PC-3 (cell line): ENCODE data around the gene GAL3ST1. TPM values are rescaled to one million over a fixed set of nuclear protein-coding genes. Genes with fewer than 3 reads are reported as not detected.

Experiments
- ATAC-seq: fragments of 200-7000 bp; cut with Tn5 transposase; 2 replicates; pipeline ENCODE4 v1.9.1; 2020; ENCODE audit warnings: mild to moderate bottlenecking, moderate library complexity
- BruUV-seq: library from RNA; stranded (reverse); fragments of 400-500 nt; replicated peaks from 2 replicates; lab custom pipeline; 2021; lab: Mats Ljungman, UMichigan
- CTCF ChIA-PET: fragments of 300-600 bp; sonication (Branson Sonifier 250); formaldehyde crosslinking; loops from one replicate; lab custom pipeline; 2022; ENCODE audit warnings: antibody characterized with exemption; lab: Charles Lee
- POLR2A ChIA-PET: fragments of 300-600 bp; sonication (Branson Sonifier 250); formaldehyde crosslinking; loops from one replicate; lab custom pipeline; 2022; ENCODE audit warnings: antibody characterized with exemption; ENCODE audit not compliant: unreplicated experiment; lab: Charles Lee
- DNase-seq: peaks from one replicate; pipeline ENCODE4 v3.0.0-alpha.2; 2015
- H2AFZ ChIP-seq: fragments of 300-600 bp; sonication (generic); 2 replicates; pipeline ENCODE4 v1.6.0; 2016; ENCODE audit warnings: antibody characterized with exemption, low read length
- H3F3A ChIP-seq: fragments of 300-600 bp; sonication (generic); one replicate; pipeline ENCODE4 v1.6.0; 2017; ENCODE audit warnings: antibody characterized with exemption, low read length, control low read depth, mild to moderate bottlenecking; ENCODE audit not compliant: unreplicated experiment
- H3K27ac ChIP-seq: fragments of 300-600 bp; sonication (generic); 2 replicates; pipeline ENCODE4 v1.5.1; 2016; ENCODE audit warnings: mild to moderate bottlenecking, low read length
- H3K27me3 ChIP-seq: fragments of 300-600 bp; sonication (generic); 2 replicates; pipeline ENCODE4 v1.6.1; 2016; ENCODE audit warnings: low read length, mixed read lengths
- H3K36me3 ChIP-seq: fragments of 300-600 bp; sonication (generic); 2 replicates; pipeline ENCODE4 v1.6.1; 2016; ENCODE audit warnings: low read depth, mixed run types, low read length, mixed read lengths
- H3K4me1 ChIP-seq: fragments of 300-600 bp; sonication (generic); 2 replicates; pipeline ENCODE4 v1.5.1; 2016; ENCODE audit warnings: low read length; ENCODE audit not compliant: insufficient read depth
- H3K4me2 ChIP-seq: fragments of 300-600 bp; sonication (generic); 2 replicates; pipeline ENCODE4 v1.6.0; 2016; ENCODE audit warnings: low read length
- H3K4me3 ChIP-seq: fragments of 300-600 bp; sonication (generic); 2 replicates; pipeline ENCODE4 v1.5.1; 2016; ENCODE audit warnings: mild to moderate bottlenecking, low read length, mixed read lengths
- H3K79me2 ChIP-seq: fragments of 300-600 bp; sonication (generic); 2 replicates; pipeline ENCODE4 v1.6.1; 2017; ENCODE audit warnings: low read length, mixed read lengths
- H3K9ac ChIP-seq: fragments of 300-600 bp; sonication (generic); 2 replicates; pipeline ENCODE4 v1.6.0; 2016; ENCODE audit warnings: mild to moderate bottlenecking, low read length
- H3K9me2 ChIP-seq: fragments of 300-600 bp; sonication (generic); replicated peaks from 2 replicates; pipeline ENCODE4 v1.6.1; 2016; ENCODE audit warnings: mixed run types, low read length, mixed read lengths
- H3K9me3 ChIP-seq: fragments of 300-600 bp; sonication (generic); 2 replicates; pipeline ENCODE4 v1.6.1; 2016; ENCODE audit warnings: low read length, mixed read lengths
- H4K20me1 ChIP-seq: fragments of 300-600 bp; sonication (generic); 2 replicates; pipeline ENCODE4 v1.6.1; 2016; ENCODE audit warnings: low read length, mixed read lengths
- CTCF ChIP-seq: fragments of 300-600 bp; sonication (generic); conservative IDR thresholded peaks from 2 replicates; pipeline ENCODE4 v1.5.1; 2017; ENCODE audit warnings: antibody characterized with exemption, low read depth, mild to moderate bottlenecking, low read length
- EZH2 ChIP-seq: fragments of 300-600 bp; sonication (generic); IDR thresholded peaks from one replicate; pipeline ENCODE4 v1.6.1; 2017; ENCODE audit warnings: antibody characterized with exemption, mild to moderate bottlenecking, low read length; ENCODE audit not compliant: unreplicated experiment
- EZH2phosphoT487 ChIP-seq: fragments of 300-600 bp; sonication (generic); IDR thresholded peaks from 2 replicates; pipeline ENCODE4 v1.6.1; 2018; ENCODE audit warnings: mild to moderate bottlenecking, antibody characterized with exemption, low read length, borderline replicate concordance
- intact Hi-C: fragments of 100-400 bp; cut with micrococcal nuclease; formaldehyde crosslinking; loops from 2 replicates; pipeline ENCODE4 v1.9.0; 2023
- total RNA-seq: library from RNA; depleted of rRNA; stranded (reverse); fragments of >200 nt; gene quantifications from 2 replicates; pipeline ENCODE4 v1.2.3, GENCODE V29; 2014

Gene GAL3ST1
- total RNA-seq, 1 experiment from 2014 or later, result not detected

GRCh38 chr22:30523646-30524489 lies 50.6 kb downstream of the GAL3ST1 start:
- TF ChIP-seq CTCF, result no peak
- no peak for TF ChIP-seq EZH2
- TF ChIP-seq EZH2phosphoT487, result no peak
- CTCF ChIA-PET, result no interaction called here
- no peak overlapping the region for H3K9ac ChIP-seq
- no peaks in the 10 kb centered on the region for H3K9me3 ChIP-seq
- H2AFZ ChIP-seq, result no peak overlapping the region
- no peaks in the 10 kb centered on the region for H3K4me1 ChIP-seq
- no peak overlapping the region for H3K27ac ChIP-seq
- no peak overlapping the region for H3K4me2 ChIP-seq
- no peak for ATAC-seq
- no peaks in the 10 kb centered on the region for H3K79me2 ChIP-seq
- no peaks in the 10 kb centered on the region for H4K20me1 ChIP-seq
- no peak overlapping the region for H3K4me3 ChIP-seq
- no peaks in the 10 kb centered on the region for H3F3A ChIP-seq
- peaks cover 3% of the 10 kb centered on the region; the same call in 1 of the 2 replicates for H3K27me3 ChIP-seq
- no TSS peak for BruUV-seq
- H3K9me2 ChIP-seq, result no peaks in the 10 kb centered on the region
- POLR2A ChIA-PET, result no interaction called here
- intact Hi-C loops, result no loop called here
- no peak for DNase-seq
- no peaks in the 10 kb centered on the region for H3K36me3 ChIP-seq

- BruUV-seq, result no TSS peak
- Histone ChIP-seq H3K27me3 (peaks cover 3% of the 10 kb centered on the region; the same call in 1 of the 2 replicates), H3K9me3 (no peaks in the 10 kb centered on the region), H3K79me2 (no peaks in the 10 kb centered on the region), H3F3A (no peaks in the 10 kb centered on the region), H3K4me3 (no peak overlapping the region), H2AFZ (no peak overlapping the region), H3K4me2 (no peak overlapping the region), H3K27ac (no peak overlapping the region), H4K20me1 (no peaks in the 10 kb centered on the region), H3K9me2 (no peaks in the 10 kb centered on the region), H3K36me3 (no peaks in the 10 kb centered on the region), H3K4me1 (no peaks in the 10 kb centered on the region), H3K9ac (no peak overlapping the region)
- no peak for TF ChIP-seq EZH2
- TF ChIP-seq EZH2phosphoT487, result no peak
- TF ChIP-seq CTCF, result no peak
- DNase-seq (no peak), ATAC-seq (no peak)
- POLR2A ChIA-PET, result no interaction called here
- intact Hi-C loops, result no loop called here
- CTCF ChIA-PET, result no interaction called here
Observed at GRCh38 chr22:30521368-30522156, 52.9 kb downstream of the GAL3ST1 start.
